Midbrain (tissue), 1 donor: ENCODE data around the gene PEX19.

Source experiments
- DNase-seq: peaks from one replicate; lab custom pipeline; 2025; lab: John Stamatoyannopoulos, UW

PEX19 gene

GRCh38 chr1:160277330-160277729, 7.6 kb downstream of the PEX19 start:
- no peak for DNase-seq

- DNase-seq = no peak
Measured at GRCh38 chr1:160271025-160271424, 13.9 kb downstream of the PEX19 start.

DNA sequence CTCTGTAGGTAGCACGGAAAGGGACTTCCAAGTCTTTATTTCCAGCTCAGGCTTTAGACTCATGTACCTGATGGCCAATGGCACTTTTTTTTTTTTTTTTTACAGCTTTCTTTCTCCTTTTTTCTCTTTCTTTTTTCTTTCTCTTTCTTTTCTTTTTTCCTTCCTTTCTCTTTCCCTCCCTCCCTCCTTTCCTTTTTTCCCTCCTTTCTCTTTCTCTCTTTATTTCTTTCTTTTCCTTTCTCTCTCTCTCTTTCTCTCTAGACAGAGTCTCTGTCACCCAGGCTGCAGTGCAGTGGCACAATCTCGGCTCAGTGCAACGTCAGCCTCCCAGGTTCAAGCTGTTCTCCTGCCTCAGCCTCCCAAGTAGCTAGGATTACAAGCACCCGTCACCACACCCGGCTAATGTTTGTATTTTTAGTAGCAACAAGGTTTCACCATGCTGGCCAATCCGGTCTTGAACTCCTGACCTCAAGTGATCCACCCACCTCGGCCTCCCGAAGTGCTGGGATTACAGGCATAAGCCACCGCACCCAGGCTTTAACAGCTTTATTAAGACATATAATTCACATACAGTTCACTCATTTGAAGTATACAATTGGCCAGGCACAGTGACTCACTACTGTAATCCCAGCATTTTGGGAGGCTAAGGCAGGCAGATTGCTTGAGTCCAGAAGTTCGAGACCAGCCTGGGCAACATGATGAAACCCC, 17.5 kb downstream of the PEX19 start:
- DNase-seq = no peak

- no peak for DNase-seq
Measured at GRCh38 chr1:160264795-160265307, 20.1 kb downstream of the PEX19 start.

GRCh38 chr1:160261893-160262794, 22.8 kb downstream of the PEX19 start, which contains the start of gene DCAF8:
DCAF8 (minus strand) TSS chr1:160262549; CDS start chr1:160244008, 18,541 bp downstream.
- peak; percentile 99 for DNase-seq

- peak; percentile 48 for DNase-seq
Measured at GRCh38 chr1:160261556-160261892, 23.4 kb downstream of the PEX19 start.

DNA sequence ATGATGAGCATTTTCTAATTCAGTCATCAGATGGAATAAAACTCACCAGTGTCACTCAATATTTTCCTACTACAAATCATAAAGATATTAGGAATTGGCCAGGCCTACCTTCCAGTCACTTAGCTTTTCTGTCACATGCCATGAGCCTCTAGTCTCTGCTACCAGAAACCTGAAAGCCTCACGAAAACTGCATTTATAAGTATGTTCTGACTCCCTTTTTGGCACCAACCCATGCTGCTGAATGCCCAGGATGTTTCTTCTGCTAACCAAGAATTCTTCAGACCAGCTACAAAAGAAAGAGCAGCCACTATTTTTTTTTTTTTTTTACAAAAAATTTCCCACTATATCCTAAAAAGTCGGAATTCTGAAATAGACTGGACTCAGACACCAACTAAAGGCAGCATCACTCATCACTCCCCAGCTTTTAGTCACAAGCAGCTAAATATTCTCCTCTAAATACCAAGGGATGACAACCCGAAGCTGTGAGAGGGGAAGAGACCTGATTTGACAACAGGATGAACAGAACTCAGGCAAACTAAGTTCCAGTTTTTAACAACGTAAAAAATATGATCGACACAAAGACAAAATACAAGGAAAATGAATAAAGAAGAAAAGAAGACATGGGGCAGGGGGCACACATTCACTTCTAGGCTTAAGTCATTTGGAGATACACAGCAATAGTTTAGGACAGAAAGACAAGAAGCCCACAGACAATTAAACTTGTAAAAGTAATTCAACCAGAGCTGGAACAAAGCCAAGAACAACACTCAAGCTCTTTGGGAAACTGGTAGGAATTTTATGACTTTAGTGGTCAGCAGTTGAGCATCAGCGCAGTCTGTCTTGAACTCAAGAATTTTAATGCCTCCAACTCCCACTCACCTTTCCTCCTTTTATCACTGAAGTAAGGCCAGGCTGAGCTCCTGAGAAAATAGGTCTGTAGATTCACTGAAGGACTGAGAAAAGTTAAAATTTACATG, 24.2 kb downstream of the PEX19 start:
- no peak for DNase-seq

GRCh38 chr1:160258177-160258798, 26.6 kb downstream of the PEX19 start:
- DNase-seq = no peak

GRCh38 chr1:160257411-160258015, 27.4 kb downstream of the PEX19 start:
- DNase-seq = peak; percentile 8

DNA sequence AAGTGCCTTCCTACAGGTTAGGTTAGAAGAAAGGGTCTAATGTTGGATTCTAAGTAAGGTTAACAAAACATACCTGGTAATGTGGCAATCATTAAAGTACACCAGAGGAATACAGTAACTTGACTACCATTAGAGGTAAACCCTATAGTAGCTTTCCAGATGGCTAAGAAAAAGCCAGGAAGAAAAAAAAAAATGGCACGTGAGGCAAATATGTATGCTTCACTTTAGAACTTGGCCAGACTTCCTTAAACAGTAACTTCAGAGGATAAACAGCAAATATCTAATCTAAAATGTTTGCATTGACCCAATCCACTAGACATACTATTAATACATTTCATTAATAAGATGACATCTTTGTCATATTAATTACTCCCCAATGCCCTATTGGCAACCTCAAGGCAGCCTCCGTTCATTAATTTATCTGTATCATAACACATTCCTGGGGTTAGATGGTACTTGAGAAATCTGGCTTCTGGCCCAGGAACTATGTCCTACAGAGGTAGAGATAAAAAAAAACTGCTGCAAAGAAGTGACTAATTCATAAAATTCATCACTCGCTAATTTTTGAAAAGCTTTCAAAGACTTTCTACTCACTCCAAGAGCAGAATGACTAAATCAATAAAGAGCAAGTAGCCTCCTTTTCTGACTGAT, 28.4 kb downstream of the PEX19 start:
- no peak for DNase-seq

- DNase-seq = no peak
Measured at GRCh38 chr1:160255781-160256300, 29.1 kb downstream of the PEX19 start.

DNA sequence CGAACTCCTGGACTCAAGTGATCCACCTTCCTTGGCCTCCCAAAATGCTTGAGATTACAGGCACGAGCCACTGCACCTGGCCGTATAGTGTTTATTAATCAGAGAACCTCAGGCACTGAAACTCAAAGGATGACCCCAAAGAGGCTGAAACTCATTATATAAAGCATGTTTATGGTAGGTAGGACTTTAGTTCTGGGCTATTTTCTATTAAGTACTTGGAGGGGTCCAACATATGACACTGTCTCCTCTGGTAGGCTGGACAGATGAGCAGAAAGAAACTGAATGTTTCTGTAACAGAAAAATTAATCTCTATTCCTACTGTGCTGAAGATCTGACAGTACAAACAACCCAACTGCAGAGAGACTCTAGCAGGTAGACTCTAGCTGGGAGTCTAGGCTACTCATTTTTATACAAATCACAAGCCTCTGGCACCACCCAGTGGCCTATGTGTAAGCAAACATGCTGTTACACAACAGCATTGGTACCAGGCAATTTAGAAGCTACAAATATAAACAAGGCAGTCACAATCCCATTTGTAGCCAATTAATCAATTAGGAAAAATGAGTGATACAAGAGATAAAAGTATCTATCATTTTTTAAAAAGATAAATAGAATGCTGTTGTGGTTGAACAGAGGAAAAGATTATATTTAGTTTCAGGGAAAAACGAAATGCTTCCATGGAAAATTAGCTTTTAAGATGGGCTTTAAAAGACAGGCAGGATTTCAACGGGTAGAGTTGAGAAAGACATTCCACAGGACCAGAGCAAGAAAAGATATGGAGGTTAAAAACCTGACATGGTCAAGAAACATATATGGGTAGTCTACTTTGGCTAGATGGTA, 33.0 kb downstream of the PEX19 start:
- peak; percentile 92 for DNase-seq

DNA sequence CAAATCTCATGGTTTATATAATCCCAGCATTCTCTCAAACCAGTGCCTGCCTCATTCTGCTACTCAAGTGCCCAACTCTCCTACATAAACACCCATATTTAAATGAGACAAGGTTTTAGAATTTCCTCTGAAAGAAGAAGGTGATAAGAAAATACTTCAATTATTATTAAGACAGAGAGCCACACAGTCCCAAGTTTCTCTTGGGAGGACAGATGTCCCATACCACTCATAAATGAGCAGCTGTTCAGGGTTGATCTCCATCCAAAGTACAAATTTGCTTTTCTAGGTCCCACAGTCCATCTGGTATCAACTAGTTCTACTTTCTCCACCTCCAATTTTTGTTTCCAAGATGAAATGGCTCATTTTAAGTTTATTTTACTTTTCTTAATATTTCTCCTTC, 33.9 kb downstream of the PEX19 start:
- no peak for DNase-seq

GRCh38 chr1:160247053-160247452, 37.9 kb downstream of the PEX19 start:
- no peak for DNase-seq

DNA sequence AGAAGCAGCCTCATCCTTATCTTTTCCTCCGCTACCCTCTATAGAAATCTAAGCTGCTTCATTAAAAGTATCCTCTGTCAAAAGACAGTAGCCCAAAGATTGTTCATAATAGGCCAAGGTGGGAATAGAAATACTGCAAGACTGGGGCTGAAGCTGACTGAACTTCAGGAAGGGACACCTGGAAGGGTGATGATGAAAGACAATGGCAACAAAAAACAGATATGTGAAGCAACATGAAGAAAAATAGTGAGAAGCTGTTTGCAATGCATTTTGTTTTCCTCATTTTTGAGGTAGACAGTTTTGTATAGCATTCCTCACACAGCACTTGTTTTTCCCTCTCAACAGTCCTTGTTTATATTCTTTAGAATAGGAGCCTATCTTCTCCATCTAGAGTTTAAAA, 39.5 kb downstream of the PEX19 start:
- no peak for DNase-seq

DNA sequence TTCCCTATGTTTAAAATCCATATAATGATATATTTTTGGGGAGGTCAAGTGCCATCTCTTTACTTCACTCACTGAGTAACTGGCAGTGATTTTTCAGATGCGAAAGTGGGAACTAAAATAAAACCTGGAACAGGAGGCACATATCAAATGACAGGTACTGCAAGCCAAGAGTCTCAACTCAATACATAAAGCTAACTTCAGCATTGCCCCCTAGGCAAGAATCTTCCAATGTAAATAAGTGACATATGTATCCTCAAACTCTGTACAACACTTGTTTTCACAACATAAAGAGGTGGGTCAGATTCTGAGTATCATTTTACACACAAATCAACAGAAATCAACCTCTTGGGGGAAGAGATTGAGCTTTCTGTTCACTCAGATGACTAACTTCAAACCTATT, 40.7 kb downstream of the PEX19 start:
- DNase-seq = no peak

- no peak for DNase-seq
Measured at GRCh38 chr1:160243767-160244166, 41.2 kb downstream of the PEX19 start.

DNA sequence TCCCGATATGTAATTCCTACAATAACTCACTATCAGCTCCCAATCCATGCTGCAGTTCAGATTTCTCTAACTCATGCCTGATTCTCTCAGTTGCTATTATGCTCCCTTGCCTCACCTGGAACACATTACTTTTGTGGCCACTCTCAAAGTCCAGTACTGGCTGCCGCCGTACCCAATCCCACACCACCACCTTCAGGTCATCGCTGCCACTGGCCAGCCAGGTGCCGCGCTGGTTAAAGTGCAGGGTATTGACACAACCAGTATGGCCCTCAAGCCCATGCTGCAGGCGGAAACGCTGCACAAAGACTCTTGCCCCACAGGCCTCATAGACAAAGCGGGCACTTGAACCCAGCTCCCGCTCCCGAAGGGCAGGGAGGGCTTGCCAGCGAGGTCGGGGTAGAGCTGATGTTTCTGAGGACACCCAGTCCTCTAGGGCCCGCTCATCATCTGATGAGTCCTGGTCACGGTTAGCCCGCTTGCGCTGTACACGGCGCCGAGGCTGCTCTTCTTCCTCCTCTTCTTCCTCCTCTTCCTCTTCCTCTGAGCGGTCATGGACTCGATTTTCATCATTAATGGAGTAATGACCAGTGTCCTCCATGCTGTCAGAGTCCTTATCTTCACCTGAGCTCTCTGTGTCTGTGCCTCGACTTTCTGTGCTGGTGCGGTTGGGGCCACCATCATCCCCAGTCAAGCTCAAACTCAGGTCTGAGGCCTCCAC, 45.2 kb downstream of the PEX19 start:
- DNase-seq = no peak

DNA sequence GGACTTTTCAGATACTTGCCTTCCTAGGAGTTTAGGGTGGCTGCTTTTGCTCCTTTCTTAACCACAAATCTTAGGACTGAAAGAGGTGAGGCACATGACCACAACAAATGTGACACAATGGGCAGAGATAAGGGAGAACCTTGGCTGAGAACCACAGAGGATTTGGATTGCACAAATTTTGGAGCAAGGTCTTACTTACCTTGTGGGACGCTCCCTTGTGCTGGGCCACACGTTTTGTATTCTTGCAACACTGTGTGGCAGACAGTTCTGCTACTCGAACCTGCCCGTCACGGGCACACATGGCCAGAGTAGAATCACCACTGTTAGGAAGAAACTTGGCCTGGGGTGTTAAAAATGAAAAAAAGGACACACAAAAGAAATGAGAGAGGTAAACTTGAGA, 46.5 kb downstream of the PEX19 start:
- DNase-seq = no peak
